ENCODE results near the gene ATP10A. TPM values are rescaled to one million over a fixed set of nuclear protein-coding genes. Genes with fewer than 3 reads are reported as not detected.

Gene ATP10A
- polyA plus RNA-seq, 1 of the 3 experiments (the other 2 are of a cell fraction): not detected

DNA sequence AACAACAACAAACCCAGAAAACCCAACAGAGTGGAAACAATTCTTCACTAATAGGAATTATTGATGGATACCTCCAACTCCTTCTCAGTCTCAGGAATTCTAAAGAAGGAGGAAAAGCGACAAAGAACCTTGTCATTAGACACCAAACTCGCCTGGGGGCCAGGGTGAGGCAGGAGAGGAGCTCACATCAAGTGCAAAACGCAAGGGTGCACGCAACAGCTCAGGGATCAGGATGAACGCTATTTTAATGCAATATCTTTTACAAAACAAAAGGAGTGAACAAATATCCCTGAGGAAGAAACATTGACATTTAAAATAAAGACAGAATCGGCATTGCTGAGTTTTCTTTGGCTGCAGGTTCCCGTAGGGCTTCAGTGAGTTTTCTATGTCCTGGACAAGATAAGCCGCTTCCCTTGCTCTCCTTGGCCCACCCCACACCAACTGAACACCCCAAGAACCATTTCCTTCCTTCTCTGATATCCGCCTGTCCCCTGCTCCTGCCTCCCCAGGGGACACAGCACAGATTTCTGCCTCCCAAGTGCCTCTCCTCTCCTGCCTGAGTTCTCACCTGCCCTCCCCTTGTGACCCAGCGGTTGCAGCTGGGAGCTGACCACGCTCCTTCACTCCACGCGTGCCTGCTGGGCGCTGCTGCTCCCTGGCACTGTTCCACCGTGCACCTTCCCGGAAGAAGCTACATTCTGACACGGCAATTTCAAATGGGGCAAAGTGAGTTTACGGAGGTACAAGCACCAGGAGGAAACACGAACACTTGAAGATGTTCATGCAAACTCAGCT, 63.0 kb downstream of the ATP10A start (continued):
- TF ChIP-seq, protein P1, sequence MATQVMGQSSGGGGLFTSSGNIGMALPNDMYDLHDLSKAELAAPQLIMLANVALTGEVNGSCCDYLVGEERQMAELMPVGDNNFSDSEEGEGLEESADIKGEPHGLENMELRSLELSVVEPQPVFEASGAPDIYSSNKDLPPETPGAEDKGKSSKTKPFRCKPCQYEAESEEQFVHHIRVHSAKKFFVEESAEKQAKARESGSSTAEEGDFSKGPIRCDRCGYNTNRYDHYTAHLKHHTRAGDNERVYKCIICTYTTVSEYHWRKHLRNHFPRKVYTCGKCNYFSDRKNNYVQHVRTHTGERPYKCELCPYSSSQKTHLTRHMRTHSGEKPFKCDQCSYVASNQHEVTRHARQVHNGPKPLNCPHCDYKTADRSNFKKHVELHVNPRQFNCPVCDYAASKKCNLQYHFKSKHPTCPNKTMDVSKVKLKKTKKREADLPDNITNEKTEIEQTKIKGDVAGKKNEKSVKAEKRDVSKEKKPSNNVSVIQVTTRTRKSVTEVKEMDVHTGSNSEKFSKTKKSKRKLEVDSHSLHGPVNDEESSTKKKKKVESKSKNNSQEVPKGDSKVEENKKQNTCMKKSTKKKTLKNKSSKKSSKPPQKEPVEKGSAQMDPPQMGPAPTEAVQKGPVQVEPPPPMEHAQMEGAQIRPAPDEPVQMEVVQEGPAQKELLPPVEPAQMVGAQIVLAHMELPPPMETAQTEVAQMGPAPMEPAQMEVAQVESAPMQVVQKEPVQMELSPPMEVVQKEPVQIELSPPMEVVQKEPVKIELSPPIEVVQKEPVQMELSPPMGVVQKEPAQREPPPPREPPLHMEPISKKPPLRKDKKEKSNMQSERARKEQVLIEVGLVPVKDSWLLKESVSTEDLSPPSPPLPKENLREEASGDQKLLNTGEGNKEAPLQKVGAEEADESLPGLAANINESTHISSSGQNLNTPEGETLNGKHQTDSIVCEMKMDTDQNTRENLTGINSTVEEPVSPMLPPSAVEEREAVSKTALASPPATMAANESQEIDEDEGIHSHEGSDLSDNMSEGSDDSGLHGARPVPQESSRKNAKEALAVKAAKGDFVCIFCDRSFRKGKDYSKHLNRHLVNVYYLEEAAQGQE (IDR thresholded peaks at IDR 0.05; ENCODE audit: low read depth, low read length): no peak
- TF ChIP-seq, protein P2, sequence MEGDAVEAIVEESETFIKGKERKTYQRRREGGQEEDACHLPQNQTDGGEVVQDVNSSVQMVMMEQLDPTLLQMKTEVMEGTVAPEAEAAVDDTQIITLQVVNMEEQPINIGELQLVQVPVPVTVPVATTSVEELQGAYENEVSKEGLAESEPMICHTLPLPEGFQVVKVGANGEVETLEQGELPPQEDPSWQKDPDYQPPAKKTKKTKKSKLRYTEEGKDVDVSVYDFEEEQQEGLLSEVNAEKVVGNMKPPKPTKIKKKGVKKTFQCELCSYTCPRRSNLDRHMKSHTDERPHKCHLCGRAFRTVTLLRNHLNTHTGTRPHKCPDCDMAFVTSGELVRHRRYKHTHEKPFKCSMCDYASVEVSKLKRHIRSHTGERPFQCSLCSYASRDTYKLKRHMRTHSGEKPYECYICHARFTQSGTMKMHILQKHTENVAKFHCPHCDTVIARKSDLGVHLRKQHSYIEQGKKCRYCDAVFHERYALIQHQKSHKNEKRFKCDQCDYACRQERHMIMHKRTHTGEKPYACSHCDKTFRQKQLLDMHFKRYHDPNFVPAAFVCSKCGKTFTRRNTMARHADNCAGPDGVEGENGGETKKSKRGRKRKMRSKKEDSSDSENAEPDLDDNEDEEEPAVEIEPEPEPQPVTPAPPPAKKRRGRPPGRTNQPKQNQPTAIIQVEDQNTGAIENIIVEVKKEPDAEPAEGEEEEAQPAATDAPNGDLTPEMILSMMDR (IDR thresholded peaks at IDR 0.05): no peak
- TF ChIP-seq RXRA (IDR thresholded peaks at IDR 0.05; ENCODE audit: borderline replicate concordance, low read depth) (no peak), SMC3 (IDR thresholded peaks at IDR 0.05; ENCODE audit: low read depth, low read length) (no peak), CHD2 (IDR thresholded peaks at IDR 0.05; ENCODE audit: low read length, partially characterized antibody) (no peak), TCF12 (IDR thresholded peaks at IDR 0.05) (no peak), ELF1 (IDR thresholded peaks at IDR 0.05) (no peak)

DNA sequence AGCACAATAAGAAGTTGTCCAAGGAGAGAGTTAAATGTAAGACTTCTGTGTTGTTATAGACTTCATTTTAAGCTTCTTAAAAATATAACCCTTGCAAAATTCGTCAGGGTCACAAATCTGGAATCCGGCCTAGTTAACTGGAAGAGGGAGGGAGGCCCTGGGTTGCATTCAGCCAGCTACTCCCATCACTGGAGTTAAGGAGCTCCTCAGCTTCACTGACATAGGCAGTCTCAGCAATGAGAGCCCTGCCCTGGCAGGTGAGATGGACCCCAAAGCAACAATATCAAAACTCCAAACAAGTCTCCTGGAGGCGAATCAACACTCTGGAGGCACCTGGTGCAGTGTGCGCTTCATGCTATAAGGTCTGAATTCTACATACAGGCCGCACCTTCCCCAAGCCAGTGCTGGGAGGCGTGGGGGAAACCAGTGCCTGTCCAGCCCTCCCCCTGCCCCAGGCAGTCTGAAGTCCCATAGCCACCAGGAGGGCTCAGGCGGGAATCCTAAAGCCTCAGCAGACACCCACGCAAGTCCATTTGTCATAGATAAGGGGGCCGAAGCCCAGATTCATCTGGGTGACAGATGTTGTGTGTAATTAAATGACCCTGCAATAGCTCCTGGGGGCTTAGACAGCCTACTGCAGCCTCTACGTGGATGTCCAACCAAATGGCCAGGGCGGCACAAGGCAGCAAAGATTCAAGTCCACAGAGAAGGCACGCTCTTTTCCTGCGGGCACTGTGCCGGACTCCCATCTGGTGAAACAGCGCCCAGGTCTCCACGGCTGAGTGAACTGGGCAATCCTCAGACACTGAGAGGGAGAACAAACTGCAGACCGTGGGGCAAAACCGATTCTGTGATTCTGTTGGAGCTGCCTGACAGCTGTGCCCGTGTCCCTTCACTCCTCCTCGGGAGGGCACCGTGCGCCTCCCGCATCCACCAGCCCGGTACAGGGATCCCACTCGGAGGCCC, 64.9 kb downstream of the ATP10A start:
- ChIA-PET CTCF (interaction anchor here (0.8 to 1.0 kb wide), 2 partner anchors 88 to 293 kb away, joined by 3 read pairs; no protein-coding TSS in a partner anchor), POLR2A (no interaction called here)
- Histone ChIP-seq H3K9ac (no peak overlapping the region), H3K9me2 (no peaks in the 10 kb centered on the region), H3K4me1 (ENCODE audit: control insufficient read depth in 1 of 2, insufficient read depth in 2 of 2, low read depth in 1 of 2, low read length in 1 of 2) (peaks cover 0 to 20% of the 10 kb centered on the region in 2 experiments; a peak in 2 of 4 replicates), H2AFZ (ENCODE audit: low read depth) (no peak overlapping the region), H3K27ac (ENCODE audit: low read depth in 2 of 2, low read length in 1 of 2) (peak overlapping the region in 1 of 2 experiments; percentile 74; a peak in 2 of 4 replicates), H3K79me2 (ENCODE audit: insufficient read depth) (no peaks in the 10 kb centered on the region), H3K4me3 (ENCODE audit: low read depth in 2 of 2, low read length in 1 of 2) (no peak overlapping the region; a peak in 1 of 4 replicates), H4K20me1 (ENCODE audit: insufficient read depth) (no peaks in the 10 kb centered on the region), H3K27me3 (ENCODE audit: insufficient read depth) (no peaks in the 10 kb centered on the region), H3K36me3 (replicated peaks in 1 of 2; ENCODE audit: control insufficient read depth in 1 of 2, insufficient read depth in 2 of 2, low read length in 1 of 2) (no peaks in the 10 kb centered on the region), H3F3A (replicated peaks; ENCODE audit: insufficient read depth) (no peaks in the 10 kb centered on the region), H3K4me2 (no peak overlapping the region), H3K9me3 (no peaks in the 10 kb centered on the region)
- WGBS (ENCODE audit: low lambda C conversion rate): 29% methylated on average over 14 of the region's 25 CpGs
- DNase-seq: peak; percentile 88
- TF ChIP-seq, protein P3, sequence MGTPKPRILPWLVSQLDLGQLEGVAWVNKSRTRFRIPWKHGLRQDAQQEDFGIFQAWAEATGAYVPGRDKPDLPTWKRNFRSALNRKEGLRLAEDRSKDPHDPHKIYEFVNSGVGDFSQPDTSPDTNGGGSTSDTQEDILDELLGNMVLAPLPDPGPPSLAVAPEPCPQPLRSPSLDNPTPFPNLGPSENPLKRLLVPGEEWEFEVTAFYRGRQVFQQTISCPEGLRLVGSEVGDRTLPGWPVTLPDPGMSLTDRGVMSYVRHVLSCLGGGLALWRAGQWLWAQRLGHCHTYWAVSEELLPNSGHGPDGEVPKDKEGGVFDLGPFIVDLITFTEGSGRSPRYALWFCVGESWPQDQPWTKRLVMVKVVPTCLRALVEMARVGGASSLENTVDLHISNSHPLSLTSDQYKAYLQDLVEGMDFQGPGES (IDR thresholded peaks at IDR 0.05; ENCODE audit: low read depth, low read length): no peak
- TF ChIP-seq, protein P1 (IDR thresholded peaks at IDR 0.05; ENCODE audit: low read depth, low read length): no peak
- peak; percentile 43 for TF ChIP-seq TCF12 (IDR thresholded peaks at IDR 0.05)
- TF ChIP-seq SMC3 (IDR thresholded peaks at IDR 0.05; ENCODE audit: low read depth, low read length): no peak
- TF ChIP-seq JUND (IDR thresholded peaks at IDR 0.05): no peak
- no peak for TF ChIP-seq EZH2phosphoT487 (IDR thresholded peaks at IDR 0.05; ENCODE audit: borderline replicate concordance, low read depth)
- TF ChIP-seq POLR2AphosphoS5 (IDR thresholded peaks at IDR 0.05; ENCODE audit: low read depth, low read length): no peak
- no peak for TF ChIP-seq GABPA (IDR thresholded peaks at IDR 0.05; ENCODE audit: low read depth)
- TF ChIP-seq, protein P4, sequence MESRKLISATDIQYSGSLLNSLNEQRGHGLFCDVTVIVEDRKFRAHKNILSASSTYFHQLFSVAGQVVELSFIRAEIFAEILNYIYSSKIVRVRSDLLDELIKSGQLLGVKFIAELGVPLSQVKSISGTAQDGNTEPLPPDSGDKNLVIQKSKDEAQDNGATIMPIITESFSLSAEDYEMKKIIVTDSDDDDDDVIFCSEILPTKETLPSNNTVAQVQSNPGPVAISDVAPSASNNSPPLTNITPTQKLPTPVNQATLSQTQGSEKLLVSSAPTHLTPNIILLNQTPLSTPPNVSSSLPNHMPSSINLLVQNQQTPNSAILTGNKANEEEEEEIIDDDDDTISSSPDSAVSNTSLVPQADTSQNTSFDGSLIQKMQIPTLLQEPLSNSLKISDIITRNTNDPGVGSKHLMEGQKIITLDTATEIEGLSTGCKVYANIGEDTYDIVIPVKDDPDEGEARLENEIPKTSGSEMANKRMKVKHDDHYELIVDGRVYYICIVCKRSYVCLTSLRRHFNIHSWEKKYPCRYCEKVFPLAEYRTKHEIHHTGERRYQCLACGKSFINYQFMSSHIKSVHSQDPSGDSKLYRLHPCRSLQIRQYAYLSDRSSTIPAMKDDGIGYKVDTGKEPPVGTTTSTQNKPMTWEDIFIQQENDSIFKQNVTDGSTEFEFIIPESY (IDR thresholded peaks at IDR 0.05; ENCODE audit: borderline replicate concordance, low read depth): no peak
- TF ChIP-seq MEF2A (IDR thresholded peaks at IDR 0.05; ENCODE audit: borderline replicate concordance, low read depth): no peak
